GM19043 (cell line): ENCODE measurements around the gene MAIP1.

Experiments
- ATAC-seq: cut with Tn5 transposase; IDR thresholded peaks from one replicate; pipeline ENCODE4 v1.9.1; 2021; ENCODE audit warnings: low read depth; ENCODE audit not compliant: unreplicated experiment

Gene MAIP1

GRCh38 chr2:199946836-199947235 lies 8.5 kb upstream of the MAIP1 start:
- no peak for ATAC-seq

- ATAC-seq: no peak
Observed at GRCh38 chr2:199950396-199950795, 5.0 kb upstream of the MAIP1 start.

- ATAC-seq: no peak
Observed at GRCh38 chr2:199951023-199951422, 4.4 kb upstream of the MAIP1 start.

GRCh38 chr2:199955007-199955338 lies 409 bp upstream of the MAIP1 start:
- ATAC-seq: peak; percentile 42

- no peak for ATAC-seq
Observed at GRCh38 chr2:199956062-199956380, 639 bp downstream of the MAIP1 start.

- no peak for ATAC-seq
Observed at GRCh38 chr2:199958014-199958413, 2.6 kb downstream of the MAIP1 start.

- no peak for ATAC-seq
Observed at GRCh38 chr2:199962203-199962602, 6.8 kb downstream of the MAIP1 start.

GRCh38 chr2:199966405-199966804 lies 11.0 kb downstream of the MAIP1 start:
- ATAC-seq: no peak

GRCh38 chr2:199966976-199967375 lies 11.6 kb downstream of the MAIP1 start:
- no peak for ATAC-seq

GRCh38 chr2:199968126-199968525 lies 12.7 kb downstream of the MAIP1 start:
- no peak for ATAC-seq

GRCh38 chr2:199972088-199972626 lies 16.8 kb downstream of the MAIP1 start:
- no peak for ATAC-seq

- no peak for ATAC-seq
Observed at GRCh38 chr2:199973703-199974102, 18.3 kb downstream of the MAIP1 start.

- ATAC-seq: no peak
Observed at GRCh38 chr2:199975273-199975895, 20.0 kb downstream of the MAIP1 start.

GRCh38 chr2:199977984-199978415 lies 22.6 kb downstream of the MAIP1 start:
- peak; percentile 69 for ATAC-seq

GRCh38 chr2:199979398-199979797 lies 24.0 kb downstream of the MAIP1 start:
- no peak for ATAC-seq

GRCh38 chr2:199979832-199980628 lies 24.6 kb downstream of the MAIP1 start:
- ATAC-seq: peak; percentile 39

GRCh38 chr2:199982126-199982843 lies 26.9 kb downstream of the MAIP1 start:
- no peak for ATAC-seq

- ATAC-seq: no peak
Observed at GRCh38 chr2:199983534-199983933, 28.2 kb downstream of the MAIP1 start.

GRCh38 chr2:199984159-199984558 lies 28.8 kb downstream of the MAIP1 start:
- ATAC-seq: no peak

- no peak for ATAC-seq
Observed at GRCh38 chr2:199984755-199985154, 29.4 kb downstream of the MAIP1 start.

GRCh38 chr2:199985625-199986207 lies 30.3 kb downstream of the MAIP1 start:
- ATAC-seq: no peak
